ENCODE measurements around the gene NADSYN1.
"Not testable (repeated sequence)": the region's sequence is repeated elsewhere in the genome, so short reads cannot be mapped to it uniquely, and the experiment has no call there.

Gene NADSYN1

DNA sequence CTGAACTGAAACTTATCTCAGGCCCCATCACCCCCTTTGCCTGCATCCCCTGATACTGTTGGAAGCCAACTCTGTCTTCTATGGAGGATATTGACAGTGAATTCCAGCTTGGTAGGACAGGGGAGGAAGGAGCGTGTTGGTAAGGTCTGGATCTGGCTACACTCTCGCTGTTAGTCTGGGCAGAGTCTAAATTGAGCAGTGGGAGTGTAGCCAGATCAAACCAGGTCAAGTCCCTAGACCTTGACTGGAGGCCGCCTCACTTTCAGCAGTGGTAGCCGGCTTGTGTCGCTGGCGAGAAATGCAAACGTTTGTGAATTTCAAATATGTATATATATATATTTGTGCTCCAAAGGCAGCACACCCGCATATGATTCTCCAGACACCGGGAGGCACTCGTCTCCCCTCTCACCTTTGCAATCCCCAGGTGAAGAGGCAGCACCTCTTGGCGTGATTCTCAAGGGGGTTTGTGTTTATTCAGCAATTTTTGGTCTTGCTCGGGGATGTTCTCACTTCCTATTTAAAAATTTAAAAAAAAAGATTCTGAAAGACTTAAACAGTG is 31.5 kb upstream of the NADSYN1 start:
- DNase-seq (no peak), ATAC-seq (ENCODE audit: insufficient read depth, low read depth) (no peak)
- Histone ChIP-seq H3K27ac (ENCODE audit: low read length) (no peak overlapping the region), H3K4me1 (ENCODE audit: insufficient read depth, low read length) (no peaks in the 10 kb centered on the region), H3K79me2 (ENCODE audit: insufficient read depth, low read length) (no peaks in the 10 kb centered on the region), H3K9ac (ENCODE audit: low read depth, low read length) (no peak overlapping the region), H3K9me3 (ENCODE audit: insufficient read depth, low read length, severe bottlenecking) (no peaks in the 10 kb centered on the region), H4K20me1 (ENCODE audit: insufficient read depth, low read length) (no peaks in the 10 kb centered on the region), H2AFZ (ENCODE audit: low read depth, low read length) (no peak overlapping the region), H3K27me3 (ENCODE audit: insufficient read depth, low read length, poor library complexity) (no peaks in the 10 kb centered on the region), H3K36me3 (ENCODE audit: insufficient read depth, low read length) (no peaks in the 10 kb centered on the region), H3K4me2 (ENCODE audit: insufficient read depth, low read length) (no peak overlapping the region), H3K4me3 (ENCODE audit: low read depth in 1 of 2, low read length in 2 of 2) (no peak overlapping the region)
- no peak for TF ChIP-seq EZH2 (IDR thresholded peaks at IDR 0.05; ENCODE audit: borderline replicate concordance, low read depth, low read length, severe bottlenecking)
- TF ChIP-seq, protein P1, sequence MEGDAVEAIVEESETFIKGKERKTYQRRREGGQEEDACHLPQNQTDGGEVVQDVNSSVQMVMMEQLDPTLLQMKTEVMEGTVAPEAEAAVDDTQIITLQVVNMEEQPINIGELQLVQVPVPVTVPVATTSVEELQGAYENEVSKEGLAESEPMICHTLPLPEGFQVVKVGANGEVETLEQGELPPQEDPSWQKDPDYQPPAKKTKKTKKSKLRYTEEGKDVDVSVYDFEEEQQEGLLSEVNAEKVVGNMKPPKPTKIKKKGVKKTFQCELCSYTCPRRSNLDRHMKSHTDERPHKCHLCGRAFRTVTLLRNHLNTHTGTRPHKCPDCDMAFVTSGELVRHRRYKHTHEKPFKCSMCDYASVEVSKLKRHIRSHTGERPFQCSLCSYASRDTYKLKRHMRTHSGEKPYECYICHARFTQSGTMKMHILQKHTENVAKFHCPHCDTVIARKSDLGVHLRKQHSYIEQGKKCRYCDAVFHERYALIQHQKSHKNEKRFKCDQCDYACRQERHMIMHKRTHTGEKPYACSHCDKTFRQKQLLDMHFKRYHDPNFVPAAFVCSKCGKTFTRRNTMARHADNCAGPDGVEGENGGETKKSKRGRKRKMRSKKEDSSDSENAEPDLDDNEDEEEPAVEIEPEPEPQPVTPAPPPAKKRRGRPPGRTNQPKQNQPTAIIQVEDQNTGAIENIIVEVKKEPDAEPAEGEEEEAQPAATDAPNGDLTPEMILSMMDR (IDR thresholded peaks at IDR 0.05; ENCODE audit: borderline replicate concordance, extremely low read depth, low read length, poor library complexity, severe bottlenecking), result no peak

DNA sequence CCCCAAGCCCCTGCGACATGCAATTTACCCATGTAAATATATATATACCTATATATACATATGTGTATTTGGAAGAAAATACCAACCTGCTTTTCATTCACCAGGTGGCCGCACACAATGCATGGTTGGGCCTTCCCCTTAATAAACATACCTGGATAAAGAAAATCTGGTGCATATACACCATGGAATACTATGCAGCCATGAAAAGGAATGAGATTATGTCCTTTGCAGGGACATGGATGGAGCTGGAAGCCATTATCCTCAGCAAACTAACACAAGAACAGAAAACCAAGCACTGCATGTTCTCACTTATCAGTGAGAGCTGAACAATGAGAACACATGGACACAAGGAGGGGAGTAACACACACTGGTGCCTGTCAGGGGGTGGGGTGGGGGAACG is 30.7 kb upstream of the NADSYN1 start:
- H3K4me2 ChIP-seq (ENCODE audit: insufficient read depth, low read length); H3K27me3 ChIP-seq (ENCODE audit: insufficient read depth, low read length, poor library complexity); H3K27ac ChIP-seq (ENCODE audit: low read length); H2AFZ ChIP-seq (ENCODE audit: low read depth, low read length); H3K9me3 ChIP-seq (ENCODE audit: insufficient read depth, low read length, severe bottlenecking); ATAC-seq (ENCODE audit: insufficient read depth, low read depth); H3K4me3 ChIP-seq (ENCODE audit: low read depth in 1 of 2, low read length in 2 of 2); H4K20me1 ChIP-seq (ENCODE audit: insufficient read depth, low read length); H3K4me1 ChIP-seq (ENCODE audit: insufficient read depth, low read length); H3K36me3 ChIP-seq (ENCODE audit: insufficient read depth, low read length); H3K79me2 ChIP-seq (ENCODE audit: insufficient read depth, low read length); DNase-seq; H3K9ac ChIP-seq (ENCODE audit: low read depth, low read length): not testable (repeated sequence)

DNA sequence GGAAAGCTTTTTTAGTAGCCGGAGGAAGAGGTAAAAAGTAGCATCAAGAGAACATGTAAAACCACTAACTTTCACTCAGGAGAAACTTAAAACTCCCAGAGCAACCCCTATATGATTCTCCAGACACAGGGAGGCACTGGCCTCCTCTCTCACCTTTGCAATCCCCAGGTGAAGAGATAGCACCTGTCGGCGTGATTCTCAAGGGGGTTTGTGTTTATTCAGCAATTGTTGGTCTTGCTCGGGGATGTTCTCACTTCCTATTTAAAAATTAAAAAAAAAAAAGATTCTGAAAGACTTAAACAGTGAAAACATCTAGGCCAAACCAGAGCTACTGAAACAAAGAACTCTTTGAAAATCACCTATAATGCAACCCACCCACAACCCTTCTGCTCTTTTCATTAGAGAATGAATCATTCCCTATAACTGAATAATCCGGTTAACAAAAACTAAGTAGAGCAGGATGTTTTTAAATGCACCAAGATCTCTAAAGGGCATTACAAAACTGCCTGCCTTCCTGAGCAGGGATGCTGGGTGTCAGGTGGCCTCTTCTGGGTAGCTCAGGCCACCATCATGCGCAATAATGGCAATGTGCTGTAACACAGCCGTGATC is 29.7 kb upstream of the NADSYN1 start:
- no peak for ATAC-seq (ENCODE audit: insufficient read depth, low read depth)
- Histone ChIP-seq H3K4me2 (ENCODE audit: insufficient read depth, low read length) (no peak overlapping the region), H3K27ac (ENCODE audit: low read length) (no peak overlapping the region)

DNA sequence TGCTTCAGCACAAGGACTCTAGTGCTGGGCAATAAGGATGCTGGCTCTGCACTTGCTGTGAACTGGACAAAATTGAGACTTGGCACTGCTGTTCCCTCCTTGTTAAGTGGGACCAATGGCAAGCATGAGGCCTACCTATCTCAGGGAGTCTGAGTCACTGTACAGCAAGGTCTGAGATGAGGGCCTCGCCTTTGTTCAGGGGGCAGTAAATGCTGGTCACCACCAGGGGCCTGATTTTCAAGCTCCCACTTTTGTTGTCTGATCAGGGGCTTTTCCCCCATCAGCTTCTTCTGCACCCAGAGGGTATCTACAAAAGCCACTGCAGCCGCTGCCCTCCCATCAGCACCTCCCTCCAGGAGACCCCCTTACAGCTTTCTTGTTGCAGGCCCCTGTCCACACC is 27.6 kb upstream of the NADSYN1 start:
- Histone ChIP-seq H3K4me2 (ENCODE audit: insufficient read depth, low read length) (no peak overlapping the region), H3K4me1 (ENCODE audit: insufficient read depth, low read length) (no peaks in the 10 kb centered on the region), H4K20me1 (ENCODE audit: insufficient read depth, low read length) (no peaks in the 10 kb centered on the region), H2AFZ (ENCODE audit: low read depth, low read length) (no peak overlapping the region), H3K36me3 (ENCODE audit: insufficient read depth, low read length) (no peaks in the 10 kb centered on the region), H3K9me3 (ENCODE audit: insufficient read depth, low read length, severe bottlenecking) (no peaks in the 10 kb centered on the region), H3K9ac (ENCODE audit: low read depth, low read length) (no peak overlapping the region), H3K27ac (ENCODE audit: low read length) (no peak overlapping the region), H3K4me3 (ENCODE audit: low read depth in 1 of 2, low read length in 2 of 2) (no peak overlapping the region), H3K27me3 (ENCODE audit: insufficient read depth, low read length, poor library complexity) (no peaks in the 10 kb centered on the region), H3K79me2 (ENCODE audit: insufficient read depth, low read length) (no peaks in the 10 kb centered on the region)
- TF ChIP-seq EZH2 (IDR thresholded peaks at IDR 0.05; ENCODE audit: borderline replicate concordance, low read depth, low read length, severe bottlenecking), result no peak
- TF ChIP-seq, protein P1 (IDR thresholded peaks at IDR 0.05; ENCODE audit: borderline replicate concordance, extremely low read depth, low read length, poor library complexity, severe bottlenecking), result no peak
- DNase-seq (no peak), ATAC-seq (ENCODE audit: insufficient read depth, low read depth) (no peak)

More for the DNA sequence above, 29.7 kb upstream of the NADSYN1 start:
- Histone ChIP-seq H3K79me2 (ENCODE audit: insufficient read depth, low read length) (no peaks in the 10 kb centered on the region), H3K36me3 (ENCODE audit: insufficient read depth, low read length) (no peaks in the 10 kb centered on the region), H3K9me3 (ENCODE audit: insufficient read depth, low read length, severe bottlenecking) (no peaks in the 10 kb centered on the region), H3K4me1 (ENCODE audit: insufficient read depth, low read length) (no peaks in the 10 kb centered on the region), H4K20me1 (ENCODE audit: insufficient read depth, low read length) (no peaks in the 10 kb centered on the region), H3K27me3 (ENCODE audit: insufficient read depth, low read length, poor library complexity) (no peaks in the 10 kb centered on the region), H3K4me3 (ENCODE audit: low read depth in 1 of 2, low read length in 2 of 2) (no peak overlapping the region), H3K9ac (ENCODE audit: low read depth, low read length) (no peak overlapping the region), H2AFZ (ENCODE audit: low read depth, low read length) (no peak overlapping the region)
- TF ChIP-seq, protein P1 (IDR thresholded peaks at IDR 0.05; ENCODE audit: borderline replicate concordance, extremely low read depth, low read length, poor library complexity, severe bottlenecking), result no peak
- TF ChIP-seq EZH2 (IDR thresholded peaks at IDR 0.05; ENCODE audit: borderline replicate concordance, low read depth, low read length, severe bottlenecking), result no peak
- no peak for DNase-seq

Data from DND-41 (cell line).